LoVo (cell line): ENCODE data around the gene HMX1.

Experiments
- DNase-seq: peaks from one replicate; pipeline ENCODE4 v3.0.0-alpha.2; 2016; ENCODE audit warnings: low spot score

The HMX1 gene

DNA sequence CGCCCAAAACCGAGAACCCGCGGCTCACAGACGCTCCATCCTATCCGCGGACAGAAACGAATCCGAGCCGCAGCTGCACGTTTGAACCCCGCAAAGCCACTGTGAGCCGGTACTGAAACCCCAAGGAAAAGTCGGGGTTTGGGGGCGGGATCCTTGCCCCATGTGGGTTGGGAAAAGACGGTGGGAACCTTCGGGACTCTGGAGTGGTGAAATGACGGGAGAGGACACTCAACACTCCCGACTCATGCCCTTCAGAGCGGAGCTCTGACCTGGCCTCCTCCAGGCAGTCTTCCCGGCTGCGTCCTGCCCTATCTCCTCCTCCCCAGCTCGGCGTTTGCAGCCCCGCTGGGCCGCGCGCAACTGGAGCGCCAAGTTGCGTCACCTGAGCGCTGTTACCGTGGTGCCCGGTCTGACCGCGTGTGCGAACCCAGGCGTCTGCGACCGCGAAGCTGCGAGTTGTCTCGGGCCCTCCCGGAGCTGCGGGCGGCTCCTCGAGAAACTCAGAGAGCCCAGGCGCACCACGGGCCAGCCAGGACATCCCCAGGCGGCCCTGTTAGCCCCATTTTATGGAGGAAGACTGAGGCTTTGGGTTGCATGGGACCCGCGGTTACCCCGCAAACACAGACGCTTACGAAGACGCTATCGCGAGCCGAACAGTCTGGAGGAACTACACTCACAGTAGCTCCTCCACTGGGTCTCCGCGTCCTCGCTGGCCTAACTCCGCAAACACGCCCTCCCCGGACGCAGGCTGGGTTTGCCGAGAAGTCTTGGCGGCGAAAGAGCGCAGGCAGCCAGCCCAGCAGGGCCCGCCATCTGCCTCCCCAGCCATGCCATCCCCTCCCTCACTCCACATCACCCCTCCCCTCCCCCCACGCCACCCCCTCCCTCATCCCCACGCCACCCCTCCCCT is 20.3 kb upstream of the HMX1 start:
- no peak for DNase-seq

DNA sequence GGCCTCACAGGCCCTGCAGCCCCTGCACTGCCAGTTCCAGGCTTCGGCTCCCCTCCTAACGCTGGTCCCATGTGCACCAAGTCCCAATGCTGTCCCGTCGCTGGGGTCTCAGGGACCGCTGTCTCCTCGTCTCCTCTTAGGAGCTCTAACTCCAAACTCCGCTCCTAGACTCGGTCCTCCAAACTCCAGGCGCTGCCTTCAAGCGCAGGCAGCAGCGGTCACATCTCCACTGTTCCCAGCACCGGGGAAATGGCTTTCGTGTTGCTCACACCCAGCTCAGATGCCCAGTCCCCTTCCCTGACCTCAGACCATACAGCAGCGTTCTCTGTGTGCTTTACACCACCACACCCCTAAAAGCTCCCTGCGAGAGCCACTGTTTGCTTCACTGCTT is 19.6 kb upstream of the HMX1 start:
- no peak for DNase-seq

DNA sequence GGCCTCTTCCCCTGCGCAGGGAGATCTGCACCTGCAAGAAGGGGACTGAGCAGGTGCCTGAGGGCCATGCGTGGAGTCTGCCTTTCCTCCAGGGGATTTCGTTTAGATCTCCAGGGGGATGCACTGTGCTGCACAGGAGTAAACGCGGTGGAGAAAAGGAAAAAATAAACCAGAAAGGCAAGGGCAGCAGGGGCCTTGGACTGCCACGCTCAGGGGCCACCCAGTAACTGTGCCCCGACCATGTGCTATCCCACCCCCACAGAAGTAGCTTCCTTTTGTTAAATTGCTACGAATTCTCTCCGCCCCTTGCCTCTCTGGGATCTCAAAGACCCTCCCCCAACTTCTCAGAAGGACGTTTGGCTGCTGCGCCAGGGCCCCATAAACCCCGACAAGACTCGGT is 17.2 kb upstream of the HMX1 start:
- no peak for DNase-seq

DNA sequence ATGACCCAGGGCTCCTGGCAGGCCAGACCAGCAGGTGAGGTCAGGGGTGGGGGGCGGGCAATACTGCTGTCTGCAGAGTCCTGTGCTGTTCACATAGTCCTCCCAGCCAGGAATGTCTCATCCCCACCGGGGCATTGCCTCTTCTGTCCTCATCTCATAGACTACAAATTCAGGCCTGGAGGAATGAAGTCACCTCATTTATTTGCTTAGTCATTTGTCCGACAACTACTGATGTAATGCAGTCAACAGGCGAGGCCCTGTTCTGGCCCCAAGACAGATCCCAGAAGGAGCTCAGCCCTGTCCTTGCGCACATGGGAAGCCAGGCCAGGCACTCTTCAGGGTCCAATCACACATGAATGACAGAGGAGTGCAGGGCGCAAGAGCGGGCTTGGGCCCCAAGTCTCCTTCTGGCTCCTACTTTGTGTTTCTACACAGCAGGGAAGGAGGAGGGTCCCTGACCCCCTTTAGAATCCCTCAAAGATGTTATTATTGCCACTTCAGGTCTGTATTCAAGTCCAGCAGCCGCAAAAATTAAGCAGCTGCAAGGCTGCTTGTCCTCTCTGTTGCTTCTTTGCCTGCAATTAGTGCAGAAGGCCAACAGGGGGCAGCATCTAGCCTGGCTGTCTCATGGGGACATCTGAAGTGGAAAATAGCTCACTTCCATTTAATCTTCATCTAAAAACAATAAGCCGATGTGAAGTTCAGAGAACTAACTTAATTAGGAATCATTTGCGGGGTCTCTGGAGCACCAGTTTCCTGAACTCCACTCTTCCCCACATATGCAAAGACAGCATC is 15.2 kb upstream of the HMX1 start:
- no peak for DNase-seq

DNA sequence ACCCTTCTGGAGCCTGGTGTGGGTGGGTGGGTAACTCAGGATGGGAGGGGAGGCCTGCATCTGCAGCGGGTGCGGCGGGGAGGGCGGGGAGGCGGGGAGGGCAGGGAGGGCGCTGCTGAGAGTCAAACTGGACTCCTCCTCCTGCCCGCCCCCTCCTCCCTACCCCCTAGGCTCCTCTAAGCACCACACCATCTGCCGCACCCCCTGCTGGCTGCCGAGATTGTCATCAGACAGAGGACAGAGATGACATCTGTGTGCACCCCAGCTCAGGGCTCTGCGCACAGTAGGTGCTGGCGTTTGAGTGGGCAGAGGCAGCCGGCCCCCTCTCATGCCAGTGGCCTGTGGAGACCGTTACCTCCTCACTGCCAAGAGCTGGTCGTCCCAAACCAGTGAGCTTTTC is 10.6 kb upstream of the HMX1 start:
- no peak for DNase-seq

DNA sequence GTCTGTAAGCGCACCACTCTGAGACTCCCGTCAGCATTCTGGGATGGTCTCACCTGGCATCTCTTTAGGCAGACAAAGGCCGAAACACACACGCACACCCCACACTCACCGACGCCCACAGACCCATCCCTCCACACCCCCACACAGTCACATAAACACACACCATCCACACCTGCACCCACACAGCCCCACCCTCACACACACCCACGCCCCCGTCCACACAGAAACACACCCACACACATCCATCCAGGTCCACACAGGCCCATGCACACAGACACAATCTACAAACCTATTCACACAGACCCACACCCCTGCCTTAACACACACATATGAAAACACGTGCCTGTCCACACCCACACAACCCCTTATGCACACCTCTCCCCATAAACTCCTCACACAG is 9.2 kb upstream of the HMX1 start:
- no peak for DNase-seq

DNA sequence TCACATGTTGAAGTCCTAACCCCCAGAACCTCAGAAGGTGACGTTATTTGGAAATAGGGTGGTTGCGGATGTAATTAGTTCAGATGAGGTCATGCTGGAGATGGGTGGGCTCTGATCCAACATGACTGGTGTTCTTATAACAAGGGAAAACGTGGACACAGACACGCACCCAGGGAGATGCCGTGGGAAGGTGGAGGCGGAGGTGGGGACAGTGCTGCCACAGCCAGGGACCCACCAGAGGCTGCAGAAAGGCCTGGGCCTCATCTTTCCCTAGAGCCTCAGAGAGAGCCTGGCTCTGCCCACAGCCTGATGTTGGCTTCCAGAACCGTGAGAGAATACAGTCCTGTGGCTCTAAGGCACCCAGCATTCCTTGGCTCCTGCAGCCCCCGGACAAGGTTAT is 7.9 kb upstream of the HMX1 start:
- DNase-seq = no peak

DNA sequence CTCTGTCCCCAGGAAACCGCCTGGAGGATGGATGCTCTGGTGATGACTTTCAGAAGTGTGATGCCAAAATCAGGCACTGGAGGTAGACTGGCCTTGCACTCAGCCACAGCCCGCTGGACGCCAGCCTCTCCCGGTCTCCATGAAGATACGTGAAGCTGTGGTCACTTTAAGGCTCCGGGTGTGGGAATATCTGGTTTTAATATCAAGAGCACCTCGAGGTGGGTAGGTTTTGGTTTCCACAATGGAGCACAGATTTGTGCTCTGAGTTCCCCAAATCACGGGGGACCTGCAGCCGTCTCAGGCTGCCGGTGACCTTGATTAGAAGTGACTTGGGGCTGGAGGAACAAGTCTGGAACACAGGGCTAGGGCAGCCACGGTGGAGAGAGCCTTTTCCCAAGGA is 6.8 kb upstream of the HMX1 start:
- no peak for DNase-seq

DNA sequence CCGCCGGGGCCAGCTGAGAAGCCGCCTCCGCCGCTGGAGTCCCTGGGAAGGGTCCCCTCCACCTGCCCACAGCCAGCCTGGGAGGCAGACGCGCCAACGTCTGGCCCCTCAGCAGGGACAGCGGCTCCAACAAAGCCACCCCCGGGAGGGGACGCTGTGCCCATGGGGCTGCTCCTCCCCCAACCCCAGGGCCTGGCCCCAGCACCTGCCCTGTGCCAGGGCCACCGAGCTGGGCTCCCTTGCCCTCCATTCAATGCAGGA is 6.1 kb upstream of the HMX1 start:
- no peak for DNase-seq

DNA sequence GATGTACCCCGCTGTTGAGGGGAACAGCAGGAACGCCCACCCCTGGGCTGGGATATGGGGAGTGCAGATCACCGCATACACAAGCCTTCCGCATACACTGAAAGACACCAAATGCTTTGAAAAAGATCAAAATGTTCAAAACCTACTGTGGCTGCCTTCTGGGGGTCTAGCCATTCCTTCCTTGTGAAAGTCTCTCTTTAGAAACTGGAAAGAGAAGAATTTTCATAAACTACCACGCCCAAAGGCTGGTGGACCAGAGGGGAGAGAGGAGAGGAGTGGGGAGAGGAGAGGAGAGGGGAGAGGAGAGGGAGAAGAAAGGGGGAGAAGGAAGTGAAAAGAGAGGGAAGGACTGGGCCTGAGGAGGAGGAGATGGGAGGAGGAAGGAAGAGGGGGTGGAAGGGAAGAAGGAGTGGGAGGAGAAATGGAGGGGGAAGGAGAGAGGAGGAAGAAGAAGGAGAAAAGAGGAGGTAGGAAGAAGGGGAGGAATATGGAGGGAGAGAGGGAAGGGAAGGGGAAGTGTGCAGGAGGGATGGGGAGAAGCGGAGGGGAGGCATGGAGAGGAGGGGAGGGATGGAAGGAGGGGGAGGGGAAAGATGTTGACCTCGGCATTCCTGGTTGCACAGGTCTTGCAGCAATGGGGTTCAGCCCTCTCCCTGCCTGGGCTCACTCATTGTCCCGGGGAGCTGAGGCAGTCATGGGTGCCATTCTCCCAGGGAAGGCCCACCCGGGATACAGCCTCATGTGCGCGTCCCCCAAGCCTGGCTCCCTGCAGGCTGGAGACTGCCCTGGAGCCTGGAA is 5.5 kb upstream of the HMX1 start:
- DNase-seq = no peak

DNA sequence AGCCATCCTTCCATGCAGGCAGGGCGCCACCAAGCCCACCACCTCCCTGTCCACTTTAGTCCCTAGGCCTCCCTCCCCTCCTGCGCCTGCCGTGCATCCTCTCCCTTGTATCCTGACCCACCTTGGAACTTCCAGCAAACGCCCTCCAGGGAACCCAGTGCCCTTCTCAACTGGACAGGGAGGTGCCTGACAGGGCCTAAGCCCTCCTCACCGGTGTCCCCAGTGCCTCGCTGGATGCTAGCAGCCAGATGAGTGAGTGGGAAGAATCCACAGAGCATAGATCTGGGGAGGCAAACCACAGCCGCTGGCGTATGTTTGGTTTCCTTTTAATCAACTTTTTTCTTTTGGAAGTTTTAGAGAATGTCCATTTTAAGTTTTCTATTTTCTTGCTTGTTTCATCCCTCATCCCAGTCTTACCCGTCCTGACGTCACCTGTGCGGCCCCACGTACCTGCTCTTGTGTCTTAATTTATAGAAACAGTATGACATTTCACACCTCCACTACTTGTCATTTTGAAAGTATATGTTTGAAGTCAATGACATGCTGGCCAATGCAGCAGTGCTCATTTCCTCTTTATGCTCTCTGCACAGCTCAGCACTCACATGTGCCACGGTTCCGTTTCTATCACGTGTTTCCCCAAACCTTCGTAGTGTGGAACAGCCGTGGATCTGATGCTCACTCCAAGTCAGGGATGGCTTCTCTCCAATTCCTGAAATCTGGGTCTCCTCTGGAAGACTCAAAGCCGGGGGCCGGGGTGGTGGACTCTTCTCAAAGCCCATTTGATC is 3.4 kb upstream of the HMX1 start:
- no peak for DNase-seq

DNA sequence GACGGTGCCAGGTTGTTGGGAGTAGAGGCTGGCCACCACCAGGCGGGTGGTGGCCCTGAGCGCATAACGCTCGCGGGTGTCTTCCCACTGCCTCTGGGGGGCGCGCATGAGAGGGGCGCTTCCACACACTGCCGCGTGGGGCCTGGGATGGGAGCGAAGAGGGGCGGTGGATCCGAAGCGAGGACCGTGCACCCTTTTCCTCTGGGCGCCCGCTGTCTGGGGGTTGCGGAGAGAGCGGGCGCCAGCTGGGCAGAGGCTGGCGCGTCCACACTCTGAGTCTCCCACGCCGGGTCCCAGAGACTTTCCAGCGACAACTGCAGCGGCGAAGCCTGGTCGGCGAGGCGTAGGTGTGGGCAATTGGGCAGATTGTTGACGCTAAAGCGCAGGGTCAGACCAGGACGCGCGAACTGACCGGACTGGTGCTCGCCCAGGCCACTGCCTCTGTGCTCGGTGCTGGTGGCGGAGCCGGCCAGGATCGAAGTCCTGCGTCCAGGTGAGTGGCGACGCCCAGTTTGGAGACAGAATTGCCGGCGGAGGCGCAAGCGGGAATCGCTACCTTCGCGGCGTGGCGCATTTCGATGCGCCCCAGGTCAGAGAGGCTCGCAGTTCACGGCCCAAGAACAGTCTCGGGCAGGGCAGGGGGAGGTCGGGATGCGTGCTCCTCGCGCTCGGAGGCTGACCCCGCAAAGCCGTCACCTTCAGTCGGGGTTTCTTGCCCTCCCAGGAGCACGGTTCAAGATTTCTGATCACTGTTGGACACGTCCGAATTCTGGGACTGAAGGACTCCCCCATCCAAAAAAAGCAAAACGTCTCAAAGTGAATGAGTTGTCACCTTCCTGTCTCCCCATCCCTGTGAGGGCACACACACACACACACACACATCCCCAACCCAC is 2.6 kb upstream of the HMX1 start:
- no peak for DNase-seq

DNA sequence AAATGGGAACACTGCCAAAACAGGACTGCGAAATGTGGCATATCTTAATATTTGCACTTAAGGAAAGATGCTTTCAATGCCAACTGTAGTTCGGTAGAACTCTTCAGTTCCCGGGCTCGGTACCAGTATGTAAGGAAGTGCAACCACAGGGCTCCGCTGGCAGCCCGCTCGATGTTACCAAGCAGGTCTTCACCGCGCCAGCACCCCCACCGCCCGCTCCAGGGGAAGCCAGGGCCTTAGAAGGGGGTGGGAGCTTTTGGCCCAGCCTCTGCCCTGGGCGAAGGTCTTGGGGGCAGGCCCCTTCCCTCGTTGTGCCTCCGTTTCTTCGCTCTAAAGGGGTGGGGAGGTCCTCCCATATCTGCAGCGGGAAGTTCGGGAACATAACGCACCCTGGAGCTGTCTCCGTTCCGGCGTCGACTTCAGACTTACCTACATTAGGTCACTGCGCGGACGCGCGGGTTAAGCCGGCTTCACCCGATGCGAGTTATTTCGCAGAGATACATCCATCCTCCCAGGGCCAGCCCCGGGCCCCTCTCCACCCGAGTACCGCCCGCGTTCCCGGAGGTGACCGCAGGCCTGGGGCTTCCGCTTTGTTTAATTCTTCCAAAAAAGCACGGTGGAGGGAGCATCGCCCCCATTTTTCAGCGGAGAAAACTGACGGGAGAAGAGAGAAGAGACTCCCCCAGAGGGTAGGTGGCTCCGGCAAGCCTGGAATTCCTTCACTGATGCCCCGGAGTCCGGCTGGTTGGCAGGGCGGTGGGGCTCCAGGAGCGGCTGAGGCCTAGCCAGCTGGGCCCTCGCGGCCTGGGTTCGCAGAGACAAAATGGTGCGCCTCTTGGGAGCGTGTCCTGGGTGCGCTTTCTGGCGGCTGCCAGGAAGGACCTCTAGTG is 1.0 kb upstream of the HMX1 start:
- no peak for DNase-seq

DNA sequence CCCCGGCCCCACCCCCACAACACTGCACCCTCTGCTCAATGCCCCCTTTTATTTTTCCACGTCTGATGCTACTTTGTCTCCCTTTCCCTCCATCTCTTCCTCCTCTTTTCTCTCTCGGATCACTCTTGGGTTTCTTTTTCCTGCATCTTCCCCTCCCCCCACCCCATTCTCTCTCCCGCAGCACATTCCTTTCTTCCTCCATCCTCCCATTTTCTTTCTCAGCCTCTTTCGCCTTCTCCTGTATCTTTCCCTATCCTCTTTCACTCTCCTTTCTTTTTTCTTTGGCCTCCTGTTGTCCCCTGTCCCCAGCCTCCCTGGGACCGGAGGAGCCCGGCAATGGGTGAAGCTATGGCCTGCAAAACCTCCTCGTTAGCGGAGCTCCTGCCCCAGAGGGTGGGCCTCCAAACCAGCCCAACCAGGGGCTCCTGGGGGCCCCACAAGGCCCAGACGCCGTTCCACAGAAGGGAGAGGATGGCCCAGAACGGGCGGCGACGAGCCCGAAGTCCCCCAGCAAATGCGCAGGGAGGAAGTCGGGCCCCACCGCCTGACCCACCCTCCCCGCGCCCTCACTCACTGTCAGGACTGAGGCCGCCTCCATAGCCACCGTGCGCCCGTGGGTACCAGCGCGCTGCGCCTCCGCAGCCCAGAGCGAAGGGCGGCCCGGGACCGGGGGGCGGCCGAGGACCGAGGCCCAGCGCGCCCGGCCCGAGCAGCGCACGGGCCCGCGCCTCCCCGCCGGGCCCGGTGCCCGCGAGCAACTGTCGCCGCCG is 807 bp downstream of the HMX1 start:
- DNase-seq = no peak

DNA sequence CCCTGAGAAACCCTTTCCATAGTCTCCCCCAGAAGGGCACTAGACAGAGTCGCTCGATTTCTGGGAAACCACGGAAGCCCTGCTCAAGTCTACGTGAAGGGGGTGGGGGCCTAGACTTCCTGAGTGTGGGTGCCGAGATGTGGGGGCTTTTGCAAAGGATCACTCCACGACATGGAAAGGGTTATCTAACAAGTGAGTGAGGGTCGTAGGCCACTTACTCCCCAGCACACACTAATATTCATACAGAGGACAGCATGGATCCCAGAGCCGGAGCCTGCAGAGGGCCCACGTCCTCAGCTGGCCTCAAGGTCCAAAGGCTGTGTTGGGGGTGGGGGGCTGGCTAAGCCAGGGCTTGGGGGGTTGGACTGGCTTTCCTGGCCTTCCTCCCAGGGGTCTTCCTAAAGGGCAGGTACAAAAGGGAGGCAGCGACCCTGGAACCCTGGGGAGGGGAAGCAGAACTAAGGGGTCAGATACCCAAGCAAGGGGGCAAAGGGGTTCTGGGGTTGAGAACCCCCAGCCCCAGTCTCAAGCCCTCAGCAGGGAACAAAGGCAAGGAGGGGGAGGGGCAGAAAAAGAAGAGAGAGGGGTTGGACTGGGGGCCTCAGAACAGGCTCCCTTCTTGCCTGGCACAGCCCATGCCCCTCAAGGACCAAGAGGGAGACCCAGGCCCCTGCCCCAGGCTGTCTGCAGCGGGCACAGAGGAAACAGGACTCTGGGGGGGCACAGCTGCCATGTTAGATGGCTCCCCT is 1.6 kb downstream of the HMX1 start:
- no peak for DNase-seq

DNA sequence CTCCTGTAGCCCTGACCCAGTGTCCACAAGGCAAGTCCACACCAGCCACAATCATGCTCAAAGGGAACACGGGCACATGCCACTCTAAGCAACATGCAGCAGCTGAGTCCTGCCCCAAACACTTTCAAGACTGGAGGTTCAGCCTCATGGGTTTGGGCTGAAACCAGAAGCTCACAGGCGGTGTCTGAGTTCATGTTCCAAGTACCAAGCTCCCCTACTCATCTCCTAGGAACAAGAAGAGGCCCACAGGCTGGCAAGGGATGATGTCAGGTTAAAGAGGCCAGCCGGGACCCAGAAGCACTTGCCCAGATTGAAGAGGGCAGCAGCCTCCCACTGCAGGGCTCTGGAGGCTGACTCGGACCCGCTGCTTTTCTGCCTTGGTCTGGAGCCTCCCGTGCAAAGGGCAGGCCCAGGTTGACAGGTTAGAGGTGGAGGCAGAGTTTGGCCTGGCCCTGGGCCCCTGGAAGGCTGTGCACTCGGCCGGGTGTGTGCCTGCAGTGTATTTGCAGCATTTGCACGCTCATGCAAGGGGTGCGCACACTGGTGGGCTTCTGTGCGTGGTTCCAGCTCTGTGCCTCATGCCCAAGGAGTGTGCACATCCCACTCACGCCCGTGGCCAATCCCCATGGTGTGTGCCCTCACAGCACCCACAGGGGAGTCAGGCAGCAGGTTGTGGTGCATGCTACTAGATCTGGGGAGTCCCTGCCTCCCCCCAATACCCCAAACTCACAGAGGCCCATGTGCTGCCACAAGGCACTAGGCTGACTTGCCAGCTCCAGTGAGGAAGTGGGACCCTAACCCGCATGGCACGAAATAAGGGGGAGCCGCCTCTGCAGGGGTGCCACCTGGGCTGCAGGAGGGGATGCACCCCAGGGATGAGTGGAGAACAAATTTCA is 2.4 kb downstream of the HMX1 start:
- DNase-seq = no peak

DNA sequence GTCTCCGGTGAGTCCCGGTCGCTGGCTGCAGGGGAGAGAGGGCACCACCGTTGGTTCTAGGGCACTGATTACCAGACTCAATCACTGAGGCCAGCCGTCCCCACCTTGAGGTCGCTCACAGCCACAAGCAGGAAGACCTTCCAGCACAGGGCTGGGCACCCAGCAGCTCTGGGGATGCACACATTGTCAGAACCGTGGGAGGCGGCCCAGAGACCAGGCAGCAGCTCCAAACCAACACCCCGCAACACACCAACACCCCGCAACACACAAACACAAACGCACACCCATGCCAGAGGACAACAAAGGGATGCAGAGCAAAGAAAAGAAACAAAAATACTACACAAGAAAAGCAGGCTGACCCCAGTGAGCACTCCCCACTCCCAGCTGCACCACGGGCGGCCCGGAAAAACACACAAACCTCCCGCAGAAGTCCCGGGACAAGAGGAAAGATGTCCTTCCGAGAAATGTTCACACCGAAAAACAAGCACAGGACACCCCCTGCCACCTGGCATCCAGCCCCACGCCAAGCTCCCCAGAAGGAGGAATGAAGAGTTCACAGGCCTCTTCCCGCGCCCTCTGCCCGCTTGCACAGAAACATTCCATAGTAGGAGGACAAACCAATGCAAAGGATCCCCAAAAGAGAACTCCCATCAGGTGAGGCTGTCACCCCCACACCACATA is 3.2 kb downstream of the HMX1 start:
- no peak for DNase-seq
